GM13976 (cell line): Measurements from ENCODE around the gene AMOT.

Source experiments
- DNase-seq: peaks from one replicate; pipeline ENCODE4 v3.0.0; 2012; ENCODE audit warnings: low spot score
- CTCF ChIP-seq: IDR thresholded peaks from 2 replicates; pipeline ENCODE4 v1.5.1; 2012; ENCODE audit warnings: borderline replicate concordance, mild to moderate bottlenecking; ENCODE audit not compliant: insufficient read depth; ENCODE audit errors: extremely low read depth, missing control alignments, control extremely low read depth
- in situ Hi-C: fragments of 300-500 bp; cut with MboI; formaldehyde crosslinking; loops from one replicate; pipeline ENCODE4 v1.12.0; 2022; ENCODE audit warnings: low sequenced_read_pairs, mixed read lengths, inconsistent platforms; ENCODE audit not compliant: unreplicated experiment

AMOT gene

GRCh38 chrX:112789931-112790330 is 50.7 kb downstream of the AMOT start:
- in situ Hi-C loops = no loop called here
- DNase-seq = no peak
- TF ChIP-seq CTCF = no peak

- in situ Hi-C loops = no loop called here
- DNase-seq = no peak
- no peak for TF ChIP-seq CTCF
These were observed 54.6 kb downstream of the AMOT start for GRCh38 chrX:112786076-112786475.

GRCh38 chrX:112785344-112785743 is 55.3 kb downstream of the AMOT start:
- no peak for DNase-seq
- TF ChIP-seq CTCF = no peak
- in situ Hi-C loops = no loop called here

GRCh38 chrX:112784692-112785091 is 55.9 kb downstream of the AMOT start:
- no peak for DNase-seq
- in situ Hi-C loops = no loop called here
- TF ChIP-seq CTCF = no peak

- no peak for TF ChIP-seq CTCF
- in situ Hi-C loops = no loop called here
- DNase-seq = no peak
These were observed 61.5 kb downstream of the AMOT start for GRCh38 chrX:112779139-112779538.

GRCh38 chrX:112774651-112775293 is 65.9 kb downstream of the AMOT start:
- no peak for DNase-seq
- no peak for TF ChIP-seq CTCF
- in situ Hi-C loops = no loop called here
